ENCODE measurements around the gene NDUFS7. TPM values are rescaled to one million over a fixed set of nuclear protein-coding genes. Genes with fewer than 3 reads are reported as not detected.
A peak's percentile ranks its signal among the peaks of the same experiment; 100 is the strongest.

NDUFS7 gene
- total and polyA plus RNA-seq, 9 of the 15 experiments (the other 6 are each of a cell fraction or from before 2014, with no cell fraction given), result 6.0 to 271 (median 60.6) TPM

GRCh38 chr19:1438035-1438932 is 54.6 kb downstream of the NDUFS7 start, which contains the start of gene RPS15 (continued):
- TF ChIP-seq DMBX1 (CRISPR knock-in tag; IDR thresholded peaks at IDR 0.05; ENCODE audit: borderline replicate concordance) (no peak), EZH2 (IDR thresholded peaks at IDR 0.05; ENCODE audit: borderline replicate concordance, low read depth, low read length) (no peak), ZC3H4 (CRISPR knock-in tag; IDR thresholded peaks at IDR 0.05; ENCODE audit: borderline replicate concordance) (peak; percentile 72; the same call in 1 of the 2 replicates), RFX7 (CRISPR knock-in tag; IDR thresholded peaks at IDR 0.05) (0 out of 2 replicates have a peak, but pooled peaks have one; percentile 9), ZNF347 (CRISPR knock-in tag; IDR thresholded peaks at IDR 0.05; ENCODE audit: low read depth) (no peak), WHSC1 (IDR thresholded peaks at IDR 0.05; ENCODE audit: low read length) (no peak), HIVEP1 (CRISPR knock-in tag; IDR thresholded peaks at IDR 0.05) (no peak), KAT8 (IDR thresholded peaks at IDR 0.05; ENCODE audit: low read depth) (no peak), CBX5 (IDR thresholded peaks at IDR 0.05; ENCODE audit: borderline replicate concordance, low read depth) (0 out of 2 replicates have a peak, but pooled peaks have one; percentile 15), ESRRA (IDR thresholded peaks at IDR 0.05; ENCODE audit: borderline replicate concordance, low read depth) (peak; percentile 73; the same call in 1 of the 2 replicates), FOXP1 (CRISPR knock-in tag; IDR thresholded peaks at IDR 0.05) (peak; percentile 86; the same call in 1 of the 2 replicates), LARP7 (IDR thresholded peaks at IDR 0.05) (peak; percentile 75; the same call in 1 of the 2 replicates), ILK (tag; IDR thresholded peaks at IDR 0.05; ENCODE audit: borderline replicate concordance, low read depth) (no peak), ETV5 (CRISPR knock-in tag; IDR thresholded peaks at IDR 0.05; ENCODE audit: low read depth) (peak; percentile 85), ID3 (CRISPR knock-in tag; IDR thresholded peaks at IDR 0.05) (no peak), ID3 (tag; IDR thresholded peaks at IDR 0.05) (peak; percentile 83), HMGN3 (IDR thresholded peaks at IDR 0.05; ENCODE audit: borderline replicate concordance, extremely low read depth, insufficient read length, low read depth, low read length) (peak; percentile 97), TAL1 (IDR thresholded peaks at IDR 0.05) (no peak), POLR3G (IDR thresholded peaks at IDR 0.05; ENCODE audit: extremely low read depth, insufficient read length, insufficient replicate concordance) (no peak)
- TF ChIP-seq, protein P1, sequence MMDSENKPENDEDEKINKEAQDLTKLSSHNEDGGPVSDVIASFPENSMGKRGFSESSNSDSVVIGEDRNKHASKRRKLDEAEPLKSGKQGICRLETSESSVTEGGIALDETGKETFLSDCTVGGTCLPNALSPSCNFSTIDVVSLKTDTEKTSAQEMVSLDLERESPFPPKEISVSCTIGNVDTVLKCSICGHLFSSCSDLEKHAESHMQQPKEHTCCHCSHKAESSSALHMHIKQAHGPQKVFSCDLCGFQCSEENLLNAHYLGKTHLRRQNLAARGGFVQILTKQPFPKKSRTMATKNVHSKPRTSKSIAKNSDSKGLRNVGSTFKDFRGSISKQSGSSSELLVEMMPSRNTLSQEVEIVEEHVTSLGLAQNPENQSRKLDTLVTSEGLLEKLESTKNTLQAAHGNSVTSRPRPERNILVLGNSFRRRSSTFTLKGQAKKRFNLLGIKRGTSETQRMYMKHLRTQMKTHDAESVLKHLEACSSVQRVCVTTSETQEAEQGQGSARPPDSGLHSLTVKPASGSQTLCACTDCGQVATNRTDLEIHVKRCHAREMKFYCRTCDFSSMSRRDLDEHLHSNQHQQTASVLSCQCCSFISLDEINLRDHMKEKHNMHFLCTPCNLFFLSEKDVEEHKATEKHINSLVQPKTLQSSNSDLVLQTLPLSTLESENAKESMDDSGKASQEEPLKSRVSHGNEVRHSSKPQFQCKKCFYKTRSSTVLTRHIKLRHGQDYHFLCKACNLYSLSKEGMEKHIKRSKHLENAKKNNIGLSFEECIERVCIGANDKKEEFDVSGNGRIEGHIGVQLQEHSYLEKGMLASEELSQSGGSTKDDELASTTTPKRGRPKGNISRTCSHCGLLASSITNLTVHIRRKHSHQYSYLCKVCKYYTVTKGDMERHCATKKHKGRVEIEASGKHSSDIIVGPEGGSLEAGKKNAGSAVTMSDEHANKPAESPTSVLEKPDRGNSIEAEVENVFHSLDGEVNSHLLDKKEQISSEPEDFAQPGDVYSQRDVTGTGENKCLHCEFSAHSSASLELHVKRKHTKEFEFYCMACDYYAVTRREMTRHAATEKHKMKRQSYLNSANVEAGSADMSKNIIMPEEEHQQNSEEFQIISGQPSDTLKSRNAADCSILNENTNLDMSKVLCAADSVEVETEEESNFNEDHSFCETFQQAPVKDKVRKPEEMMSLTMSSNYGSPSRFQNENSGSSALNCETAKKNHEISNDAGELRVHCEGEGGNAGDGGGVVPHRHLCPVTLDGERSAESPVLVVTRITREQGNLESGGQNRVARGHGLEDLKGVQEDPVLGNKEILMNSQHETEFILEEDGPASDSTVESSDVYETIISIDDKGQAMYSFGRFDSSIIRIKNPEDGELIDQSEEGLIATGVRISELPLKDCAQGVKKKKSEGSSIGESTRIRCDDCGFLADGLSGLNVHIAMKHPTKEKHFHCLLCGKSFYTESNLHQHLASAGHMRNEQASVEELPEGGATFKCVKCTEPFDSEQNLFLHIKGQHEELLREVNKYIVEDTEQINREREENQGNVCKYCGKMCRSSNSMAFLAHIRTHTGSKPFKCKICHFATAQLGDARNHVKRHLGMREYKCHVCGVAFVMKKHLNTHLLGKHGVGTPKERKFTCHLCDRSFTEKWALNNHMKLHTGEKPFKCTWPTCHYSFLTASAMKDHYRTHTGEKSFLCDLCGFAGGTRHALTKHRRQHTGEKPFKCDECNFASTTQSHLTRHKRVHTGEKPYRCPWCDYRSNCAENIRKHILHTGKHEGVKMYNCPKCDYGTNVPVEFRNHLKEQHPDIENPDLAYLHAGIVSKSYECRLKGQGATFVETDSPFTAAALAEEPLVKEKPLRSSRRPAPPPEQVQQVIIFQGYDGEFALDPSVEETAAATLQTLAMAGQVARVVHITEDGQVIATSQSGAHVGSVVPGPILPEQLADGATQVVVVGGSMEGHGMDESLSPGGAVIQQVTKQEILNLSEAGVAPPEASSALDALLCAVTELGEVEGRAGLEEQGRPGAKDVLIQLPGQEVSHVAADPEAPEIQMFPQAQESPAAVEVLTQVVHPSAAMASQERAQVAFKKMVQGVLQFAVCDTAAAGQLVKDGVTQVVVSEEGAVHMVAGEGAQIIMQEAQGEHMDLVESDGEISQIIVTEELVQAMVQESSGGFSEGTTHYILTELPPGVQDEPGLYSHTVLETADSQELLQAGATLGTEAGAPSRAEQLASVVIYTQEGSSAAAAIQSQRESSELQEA (IDR thresholded peaks at IDR 0.05; ENCODE audit: low read depth), result peak; percentile 57
